ENCODE measurements around the gene REEP6. TPM values are rescaled to one million over a fixed set of nuclear protein-coding genes. Genes with fewer than 3 reads are reported as not detected.

Gene REEP6
- total and polyA plus RNA-seq, 3 donors from 2014 or later, result 386 to 454 (median 429) TPM

DNA sequence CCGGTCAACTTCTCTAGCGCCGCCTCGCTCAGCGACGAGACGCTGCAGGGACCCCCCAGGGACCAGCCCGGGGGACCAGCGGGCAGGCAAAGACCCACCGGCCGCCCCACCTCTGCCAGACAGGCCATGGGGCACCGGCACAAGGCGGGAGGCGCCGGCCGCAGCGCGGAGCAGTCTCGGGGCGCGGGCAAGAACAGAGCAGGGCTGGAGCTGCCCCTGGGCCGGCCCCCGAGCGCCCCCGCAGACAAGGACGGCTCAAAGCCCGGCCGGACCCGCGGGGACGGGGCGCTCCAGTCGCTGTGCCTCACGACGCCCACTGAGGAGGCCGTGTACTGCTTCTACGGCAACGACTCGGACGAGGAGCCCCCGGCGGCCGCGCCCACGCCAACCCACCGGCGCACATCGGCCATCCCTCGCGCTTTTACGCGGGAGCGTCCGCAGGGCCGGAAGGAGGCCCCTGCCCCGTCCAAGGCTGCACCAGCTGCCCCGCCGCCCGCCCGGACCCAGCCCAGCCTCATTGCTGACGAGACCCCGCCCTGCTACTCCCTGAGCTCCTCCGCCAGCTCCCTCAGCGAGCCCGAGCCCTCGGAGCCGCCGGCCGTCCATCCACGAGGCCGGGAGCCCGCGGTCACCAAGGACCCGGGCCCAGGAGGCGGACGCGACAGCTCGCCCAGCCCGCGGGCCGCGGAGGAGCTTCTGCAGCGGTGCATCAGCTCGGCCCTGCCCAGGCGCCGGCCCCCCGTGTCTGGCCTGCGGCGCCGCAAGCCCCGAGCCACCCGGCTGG is 23.3 kb upstream of the REEP6 start:
- 49 to 61% methylated on average over 23 to 92 of the region's 92 CpGs for WGBS, 2 donors
- Histone ChIP-seq H3K9me3 (no peaks in the 10 kb centered on the region), H3K36me3 (ENCODE audit: low read depth, missing control alignments) (no peaks in the 10 kb centered on the region), H3K4me1 (peaks cover 24% of the 10 kb centered on the region), H3K27ac (no peak overlapping the region), H3K4me3 (peak overlapping the region in 1 of 2 donors; percentile 10), H3K27me3 (no peaks in the 10 kb centered on the region)
- intact Hi-C loops (cut with DNase I; ENCODE audit: low total_unique reads), result no loop called here
- DNase-seq, result no peak
- TF ChIP-seq, protein P1, sequence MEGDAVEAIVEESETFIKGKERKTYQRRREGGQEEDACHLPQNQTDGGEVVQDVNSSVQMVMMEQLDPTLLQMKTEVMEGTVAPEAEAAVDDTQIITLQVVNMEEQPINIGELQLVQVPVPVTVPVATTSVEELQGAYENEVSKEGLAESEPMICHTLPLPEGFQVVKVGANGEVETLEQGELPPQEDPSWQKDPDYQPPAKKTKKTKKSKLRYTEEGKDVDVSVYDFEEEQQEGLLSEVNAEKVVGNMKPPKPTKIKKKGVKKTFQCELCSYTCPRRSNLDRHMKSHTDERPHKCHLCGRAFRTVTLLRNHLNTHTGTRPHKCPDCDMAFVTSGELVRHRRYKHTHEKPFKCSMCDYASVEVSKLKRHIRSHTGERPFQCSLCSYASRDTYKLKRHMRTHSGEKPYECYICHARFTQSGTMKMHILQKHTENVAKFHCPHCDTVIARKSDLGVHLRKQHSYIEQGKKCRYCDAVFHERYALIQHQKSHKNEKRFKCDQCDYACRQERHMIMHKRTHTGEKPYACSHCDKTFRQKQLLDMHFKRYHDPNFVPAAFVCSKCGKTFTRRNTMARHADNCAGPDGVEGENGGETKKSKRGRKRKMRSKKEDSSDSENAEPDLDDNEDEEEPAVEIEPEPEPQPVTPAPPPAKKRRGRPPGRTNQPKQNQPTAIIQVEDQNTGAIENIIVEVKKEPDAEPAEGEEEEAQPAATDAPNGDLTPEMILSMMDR (IDR thresholded peaks at IDR 0.05), result no peak
- TF ChIP-seq POLR2A (IDR thresholded peaks at IDR 0.05), result no peak

GRCh38 chr19:1468274-1468820 is 22.6 kb upstream of the REEP6 start:
- DNase-seq, result no peak
- no peak for TF ChIP-seq POLR2A (IDR thresholded peaks at IDR 0.05)
- TF ChIP-seq, protein P1 (IDR thresholded peaks at IDR 0.05), result no peak
- Histone ChIP-seq H3K9me3 (no peaks in the 10 kb centered on the region), H3K27ac (no peak overlapping the region), H3K4me1 (peaks cover 24% of the 10 kb centered on the region), H3K27me3 (no peaks in the 10 kb centered on the region), H3K4me3 (peak overlapping the region in 1 of 2 donors; percentile 10), H3K36me3 (ENCODE audit: low read depth, missing control alignments) (no peaks in the 10 kb centered on the region)
- intact Hi-C loops (cut with DNase I; ENCODE audit: low total_unique reads), result no loop called here
- WGBS, 2 donors, result 37 to 64% methylated on average over 5 to 48 of the region's 49 CpGs

- no peak for TF ChIP-seq POLR2A (IDR thresholded peaks at IDR 0.05)
- no peaks in the 10 kb centered on the region for H3K36me3 ChIP-seq (ENCODE audit: low read depth, missing control alignments)
- H3K4me1 ChIP-seq, result peaks cover 24% of the 10 kb centered on the region
- H3K27ac ChIP-seq, result no peak overlapping the region
- H3K9me3 ChIP-seq, result no peaks in the 10 kb centered on the region
- H3K4me3 ChIP-seq, result peak overlapping the region in 1 of 2 donors; percentile 9
- DNase-seq, result no peak
- H3K27me3 ChIP-seq, result no peaks in the 10 kb centered on the region
- intact Hi-C loops (cut with DNase I; ENCODE audit: low total_unique reads), result no loop called here
- WGBS, 2 donors, result 36% methylated on average over 37 of the region's 47 CpGs; no CpG with 5 or more reads in 1 of the 2 donors
Observed at GRCh38 chr19:1468821-1469254, 22.1 kb upstream of the REEP6 start.

GRCh38 chr19:1469255-1470054 is 21.5 kb upstream of the REEP6 start:
- TF ChIP-seq, protein P1 (IDR thresholded peaks at IDR 0.05), result no peak
- no peak for TF ChIP-seq POLR2A (IDR thresholded peaks at IDR 0.05)
- Histone ChIP-seq H3K4me3 (peak overlapping the region; percentile 26 to 39), H3K9me3 (no peaks in the 10 kb centered on the region), H3K36me3 (ENCODE audit: low read depth, missing control alignments) (no peaks in the 10 kb centered on the region), H3K27ac (no peak overlapping the region), H3K27me3 (no peaks in the 10 kb centered on the region), H3K4me1 (peaks cover 24% of the 10 kb centered on the region)
- intact Hi-C loops (cut with DNase I; ENCODE audit: low total_unique reads), result no loop called here
- no peak for DNase-seq
- 41% methylated on average over 58 of the region's 117 CpGs; no CpG with 5 or more reads in 1 of the 2 donors for WGBS, 2 donors

GRCh38 chr19:1470055-1470304 is 21.0 kb upstream of the REEP6 start:
- Histone ChIP-seq H3K27ac (no peak overlapping the region), H3K4me1 (peaks cover 24% of the 10 kb centered on the region), H3K4me3 (peak overlapping the region; percentile 26 to 39), H3K36me3 (ENCODE audit: low read depth, missing control alignments) (no peaks in the 10 kb centered on the region), H3K9me3 (no peaks in the 10 kb centered on the region), H3K27me3 (no peaks in the 10 kb centered on the region)
- WGBS, 2 donors, result 0 to 19% methylated on average over 2 to 21 of the region's 22 CpGs
- DNase-seq, result no peak
- intact Hi-C loops (cut with DNase I; ENCODE audit: low total_unique reads), result no loop called here
- TF ChIP-seq POLR2A (IDR thresholded peaks at IDR 0.05), result no peak
- TF ChIP-seq, protein P1 (IDR thresholded peaks at IDR 0.05), result no peak

Data from testis (tissue), 3 donors.